ENCODE data around the gene IFNA5.

The IFNA5 gene

DNA sequence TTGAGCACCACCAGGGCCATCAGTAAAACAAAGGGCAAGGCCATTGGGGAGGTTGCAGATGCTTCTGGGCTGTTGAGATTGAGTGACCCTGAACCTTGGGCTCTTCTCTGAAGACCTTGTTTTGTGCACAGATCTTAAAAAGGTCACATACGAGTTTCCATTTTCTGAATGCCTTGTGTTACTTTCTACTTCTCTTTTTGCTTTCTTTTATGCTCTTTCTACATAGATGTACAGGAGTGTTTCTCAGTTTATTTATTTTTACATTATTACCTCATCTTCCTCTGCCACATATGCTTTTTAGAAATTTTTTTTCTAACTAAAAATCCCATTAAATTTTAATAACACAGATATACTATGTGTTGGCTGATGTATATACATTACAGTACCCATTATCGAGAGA lies at the start of gene IFNA5:
TSS of gene IFNA5 (minus strand) at position 101 of the 400 bp plus-strand sequence. CDS start at position 44, 57 bp downstream.
- no peak for DNase-seq

DNA sequence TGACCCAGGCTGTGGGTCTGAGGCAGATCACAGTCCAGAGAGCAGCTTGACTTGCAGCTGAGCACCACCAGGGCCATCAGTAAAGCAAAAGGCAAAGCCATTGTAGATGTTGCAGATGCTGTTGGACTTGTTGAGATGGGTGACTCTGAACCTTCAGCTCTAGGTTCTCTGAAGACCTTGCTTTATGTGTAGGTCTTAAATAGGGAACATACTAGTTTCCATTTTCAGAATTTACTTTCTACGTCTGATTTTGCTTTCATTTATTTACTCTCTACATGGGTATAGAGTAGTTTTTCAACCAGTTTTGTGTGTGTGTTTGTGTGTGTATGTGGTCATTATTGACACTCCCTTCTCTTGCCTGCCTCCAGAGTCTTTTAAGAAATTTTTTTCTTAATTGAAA lies 45.7 kb upstream of the IFNA5 start, which contains the start of gene IFNA6:
TSS of gene IFNA6 (minus strand) at position 101 of the 400 bp plus-strand sequence. CDS start at position 101, 0 bp downstream.
- DNase-seq = no peak

DNA sequence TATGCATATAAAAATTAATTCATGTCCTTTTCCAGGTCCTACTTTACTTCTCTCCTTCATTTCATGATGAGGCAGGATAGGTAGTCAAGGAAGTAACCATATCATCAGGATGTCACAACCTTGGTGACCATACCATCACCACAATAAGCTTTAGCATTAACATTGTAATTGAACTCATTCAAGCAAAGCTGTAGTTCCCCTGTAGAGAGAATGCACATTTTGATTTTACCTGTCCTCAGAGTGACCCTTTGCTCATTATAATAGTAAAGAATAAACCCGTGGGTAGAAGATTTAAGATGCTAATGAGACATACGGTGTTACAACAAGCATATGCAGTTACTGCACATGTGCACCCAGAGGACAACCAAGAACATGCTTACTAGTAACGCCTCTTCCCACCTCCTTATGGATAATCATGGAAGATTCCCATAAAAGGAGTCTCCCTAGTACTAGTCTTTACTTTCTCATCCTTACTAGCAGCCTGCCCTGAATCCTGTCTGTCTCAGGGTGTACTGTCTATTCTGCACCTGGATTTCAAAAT lies 43.4 kb upstream of the IFNA5 start:
- no peak for DNase-seq

DNA sequence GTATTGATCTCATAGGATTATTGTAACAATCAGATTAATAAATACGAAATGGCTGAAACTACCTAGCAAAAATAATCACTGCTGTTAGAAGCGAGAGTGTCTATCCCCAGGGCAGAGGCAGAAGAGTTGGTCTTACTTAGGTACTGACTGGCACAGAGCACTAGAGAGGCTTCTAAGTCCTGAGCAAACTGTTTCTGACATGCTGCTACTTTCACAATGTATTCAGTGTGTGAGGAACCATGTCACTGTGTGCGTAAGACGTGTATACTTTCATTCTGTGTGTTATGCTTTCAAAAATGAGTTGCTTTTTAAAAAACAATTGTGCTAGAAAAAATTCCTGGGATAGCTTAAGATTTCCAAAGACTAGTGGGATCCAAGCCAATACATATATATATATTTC lies 35.6 kb upstream of the IFNA5 start:
- no peak for DNase-seq

DNA sequence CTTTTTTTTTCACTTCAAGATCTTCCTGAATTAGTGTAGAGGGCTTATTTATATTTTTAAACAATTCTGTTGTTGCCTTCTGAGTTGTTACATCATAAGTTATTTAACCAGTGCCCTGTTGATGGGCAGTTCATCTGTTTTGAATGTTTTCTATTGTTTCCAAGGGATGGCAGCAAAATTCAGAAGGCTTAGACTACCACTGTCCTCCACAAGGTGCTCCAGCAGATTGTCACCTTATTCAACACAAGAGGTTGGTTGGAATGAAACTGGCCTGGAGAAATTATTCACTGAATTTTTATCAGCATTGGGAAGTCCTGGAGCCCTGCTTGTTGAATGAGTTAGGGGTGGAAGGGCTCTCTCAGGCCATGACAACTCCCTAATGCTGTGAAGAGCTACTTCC lies 31.3 kb upstream of the IFNA5 start:
- DNase-seq = no peak

DNA sequence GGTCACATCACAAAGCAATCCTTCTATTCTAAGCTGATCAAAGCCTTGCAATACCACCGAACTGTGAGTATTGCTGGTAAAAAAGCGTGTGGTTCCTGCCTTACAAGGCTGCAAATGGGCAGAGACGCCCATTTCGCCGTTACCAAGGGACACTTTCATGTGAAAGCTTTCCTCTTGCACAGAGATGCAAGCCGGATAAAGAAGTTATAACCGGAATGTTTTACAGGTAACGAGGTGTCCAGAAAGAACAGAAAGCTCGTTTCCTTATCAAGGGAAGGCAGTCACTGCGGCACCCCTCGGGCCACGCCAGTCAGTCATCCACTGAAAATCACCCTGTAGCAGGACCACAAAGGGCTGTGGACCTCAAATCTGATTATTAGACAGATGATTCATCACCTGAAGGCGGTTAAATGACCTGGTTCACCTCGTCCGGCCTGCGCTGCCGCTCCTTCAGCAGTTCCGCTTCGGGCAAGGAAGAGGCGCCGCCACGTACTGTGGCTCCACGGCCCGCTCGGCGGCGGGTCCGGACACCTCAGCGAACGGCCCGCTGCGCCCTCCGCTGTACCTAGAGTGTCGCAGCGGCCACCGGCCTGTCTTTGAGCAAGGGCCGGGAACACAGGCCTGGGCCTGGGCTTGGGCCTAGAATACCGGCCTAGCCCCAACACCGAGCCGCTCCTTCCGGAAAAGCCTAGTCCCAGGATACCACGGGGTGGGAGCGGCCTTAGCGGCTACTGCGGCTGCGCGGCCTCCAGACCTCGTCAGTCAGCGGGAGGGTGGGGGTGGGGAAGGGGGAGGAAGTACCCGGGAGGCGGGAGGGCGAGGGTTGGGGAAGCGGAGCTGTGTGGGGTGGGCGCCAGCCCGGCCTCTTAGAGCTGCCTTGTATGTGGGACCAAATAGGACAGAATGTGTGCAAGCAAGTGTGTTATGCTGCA lies 29.9 kb upstream of the IFNA5 start, which contains the start of gene KLHL9:
TSS of gene KLHL9 (minus strand) at position 704 of the 932 bp plus-strand sequence. CDS start at position 159, 545 bp downstream.
- DNase-seq = peak; percentile 86

DNA sequence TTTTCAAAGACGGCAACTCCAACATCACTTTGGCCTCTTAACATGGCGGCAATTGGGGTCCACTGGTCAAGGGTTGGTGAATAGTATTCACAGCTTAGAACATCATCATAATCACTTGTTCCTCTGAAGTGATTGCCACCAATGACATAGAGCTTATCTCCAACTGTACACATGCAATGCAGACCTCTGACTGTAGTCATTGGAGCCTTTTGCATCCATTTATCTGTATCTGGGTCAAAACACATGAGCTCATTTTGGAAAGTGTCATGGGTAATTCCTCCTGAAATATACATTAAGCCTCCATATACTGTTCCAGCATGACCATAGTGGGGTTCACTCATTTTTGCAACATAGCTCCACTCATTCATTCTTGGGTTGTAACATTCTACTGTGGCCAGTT lies 28.1 kb upstream of the IFNA5 start:
- no peak for DNase-seq

DNA sequence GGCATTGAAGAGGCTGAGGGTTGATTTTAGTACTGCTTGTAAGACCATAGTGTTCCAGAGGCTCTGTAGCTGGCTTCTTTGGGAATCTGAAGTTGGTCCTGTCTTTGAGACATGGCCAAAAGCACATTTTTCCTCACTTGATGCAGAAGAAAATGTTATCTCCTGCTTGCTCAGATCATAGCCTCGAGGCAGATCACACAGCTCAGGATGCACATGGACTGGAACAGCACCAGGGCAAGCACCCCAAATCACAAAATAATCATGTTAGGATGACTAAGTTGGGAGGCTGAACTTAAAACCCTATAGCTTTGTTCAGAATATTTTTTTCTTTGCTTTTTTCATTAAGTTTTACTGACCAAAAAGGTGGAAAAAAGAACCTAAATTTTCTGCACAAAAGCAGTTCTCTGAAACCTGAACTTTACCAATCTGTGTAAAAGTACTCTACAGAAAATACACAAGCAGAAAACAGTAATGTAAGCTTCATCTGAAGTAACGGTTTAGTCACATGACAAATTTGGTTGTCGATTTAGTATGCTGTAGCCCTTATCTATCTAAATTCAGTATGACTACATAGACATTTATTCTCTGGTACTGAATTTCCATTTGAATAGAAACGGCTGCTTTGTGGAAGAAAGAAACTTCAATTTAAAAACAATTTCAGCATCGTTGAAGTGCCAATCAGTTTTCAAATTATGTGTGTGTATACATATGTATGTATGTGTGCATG lies 26.7 kb upstream of the IFNA5 start:
- no peak for DNase-seq

DNA sequence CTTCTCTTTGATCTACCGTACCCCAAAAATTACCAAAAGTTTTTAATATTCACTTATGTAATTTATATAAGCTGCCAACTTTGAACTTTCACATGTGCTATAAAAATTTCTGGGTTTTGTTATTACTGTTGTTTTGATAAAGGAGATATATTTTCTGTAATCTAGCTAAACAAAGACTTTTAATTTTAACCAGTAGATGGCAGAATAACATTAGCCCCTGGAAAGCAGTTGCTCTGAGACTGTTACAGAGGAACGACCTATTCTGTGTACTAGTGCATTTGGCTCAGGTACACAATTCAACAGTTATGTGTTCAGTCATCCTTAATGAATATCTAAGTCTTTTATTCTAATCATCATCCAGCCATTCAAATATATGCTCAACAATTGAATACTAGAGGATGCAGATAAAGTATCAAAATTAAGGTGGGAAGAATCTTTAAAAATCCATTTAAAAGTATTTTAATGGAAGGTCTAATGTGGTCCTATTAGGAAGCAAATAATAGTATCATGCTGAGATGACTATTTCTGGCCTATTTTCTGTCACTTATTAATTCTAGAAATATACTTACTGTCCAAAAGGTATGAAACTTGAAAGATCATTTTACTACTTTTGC lies 21.5 kb upstream of the IFNA5 start:
- peak; percentile 45 for DNase-seq

DNA sequence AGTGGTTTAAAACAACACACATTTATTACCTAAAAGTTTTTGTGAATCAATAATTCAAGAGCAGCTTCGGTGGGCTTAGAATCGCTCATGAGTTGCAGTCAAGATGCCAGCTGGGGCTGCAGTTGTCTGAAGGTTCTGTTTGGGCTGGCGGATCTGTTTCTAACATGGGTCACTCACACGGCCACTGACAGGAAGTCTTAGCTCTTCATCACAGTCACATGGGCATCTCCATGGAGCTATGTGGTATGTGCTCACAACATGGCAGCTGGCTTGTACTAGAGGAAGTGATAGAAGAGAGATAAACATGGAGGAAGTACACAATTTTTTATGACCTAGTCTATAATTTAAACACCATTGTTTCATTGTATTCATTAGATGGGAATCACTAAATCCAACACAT lies 18.9 kb upstream of the IFNA5 start:
- no peak for DNase-seq

DNA sequence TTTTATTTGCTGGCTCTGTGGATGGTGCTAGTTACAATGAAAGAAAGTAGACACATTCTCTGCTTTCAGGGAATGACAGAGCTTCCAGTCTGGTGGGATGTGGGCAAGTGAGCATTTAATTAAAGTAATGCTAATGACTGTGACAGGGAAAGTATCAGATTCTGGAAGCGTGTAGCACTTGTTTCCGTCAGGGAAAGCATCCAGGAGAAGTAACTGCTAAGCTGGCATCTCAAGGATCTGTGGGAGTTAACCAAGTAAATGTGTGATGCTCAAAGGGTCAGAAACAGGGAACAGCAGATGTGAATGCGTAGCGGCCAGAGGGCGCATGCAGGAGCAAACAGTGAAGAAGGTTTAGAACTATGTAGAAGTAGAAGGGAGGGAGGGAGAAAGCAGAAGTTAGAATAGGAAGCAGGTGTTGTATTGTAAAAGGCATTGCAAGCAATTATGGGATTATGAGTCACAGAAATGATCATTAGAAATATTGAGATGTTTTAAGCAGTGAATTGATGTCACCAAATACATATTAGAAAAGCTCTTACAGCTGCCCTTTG lies 17.9 kb upstream of the IFNA5 start:
- no peak for DNase-seq

DNA sequence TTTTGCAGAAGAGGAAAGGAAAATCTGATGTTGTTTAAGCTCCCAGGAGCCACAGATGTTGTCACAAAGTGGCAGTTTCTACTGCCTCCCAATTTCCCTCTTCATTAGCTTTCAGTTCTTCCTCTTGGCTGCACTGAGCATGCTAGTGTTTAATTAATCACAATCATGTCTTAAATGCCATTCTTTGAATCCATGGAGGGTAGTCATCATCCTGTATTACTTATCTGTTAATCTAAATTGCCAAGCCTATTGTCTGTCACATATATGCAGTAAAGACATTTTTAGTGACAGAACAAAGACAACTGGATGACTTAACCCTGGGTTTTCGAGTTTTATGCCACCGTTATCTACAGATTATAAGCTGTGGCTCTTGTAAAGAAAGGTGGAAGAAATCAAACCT lies 15.4 kb upstream of the IFNA5 start:
- DNase-seq = no peak

DNA sequence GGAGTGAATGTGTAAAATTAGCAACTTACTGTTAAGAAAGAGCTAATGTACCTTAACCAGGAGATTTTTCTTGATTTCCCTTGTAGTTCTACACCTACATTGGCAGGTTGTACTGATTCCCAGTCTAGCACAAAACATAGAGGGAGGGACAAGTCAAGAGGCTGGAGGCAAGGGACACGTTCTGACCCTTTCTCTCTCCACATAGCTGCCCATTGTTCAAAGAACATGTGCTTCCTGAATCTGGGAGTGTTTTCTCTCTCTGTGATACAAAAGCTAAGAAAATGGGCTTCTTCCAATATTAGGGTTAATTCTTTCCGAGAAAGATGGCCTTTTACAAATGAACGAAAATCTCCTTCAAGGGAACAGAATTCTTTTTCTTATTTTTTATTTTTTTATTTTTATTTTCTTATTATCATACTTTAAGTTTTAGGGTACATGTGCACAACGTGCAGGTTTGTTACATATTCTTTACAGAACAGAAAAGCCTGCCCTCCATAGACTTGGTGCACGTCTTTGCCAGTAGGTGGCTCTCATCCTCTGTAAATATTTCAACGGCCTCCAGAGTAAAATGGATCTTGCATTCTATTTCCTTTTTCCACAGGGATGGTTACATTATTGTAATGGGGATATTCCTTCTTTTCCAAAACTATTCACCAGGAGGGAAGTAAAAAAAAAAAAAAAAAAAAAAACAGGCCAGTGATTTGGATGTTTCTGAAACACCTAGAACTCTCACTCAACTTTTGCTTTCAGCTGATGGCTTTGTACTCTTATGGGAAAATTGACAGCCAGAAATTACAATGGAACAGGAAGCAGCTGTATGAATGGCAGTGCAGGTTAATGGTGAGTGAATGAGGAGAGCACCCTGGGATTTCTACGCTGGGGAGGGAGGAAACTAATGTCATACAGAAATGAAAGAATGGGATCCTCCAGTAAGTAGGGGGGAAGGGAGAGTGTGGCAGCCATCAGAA lies 13.1 kb upstream of the IFNA5 start:
- DNase-seq = peak; percentile 7

DNA sequence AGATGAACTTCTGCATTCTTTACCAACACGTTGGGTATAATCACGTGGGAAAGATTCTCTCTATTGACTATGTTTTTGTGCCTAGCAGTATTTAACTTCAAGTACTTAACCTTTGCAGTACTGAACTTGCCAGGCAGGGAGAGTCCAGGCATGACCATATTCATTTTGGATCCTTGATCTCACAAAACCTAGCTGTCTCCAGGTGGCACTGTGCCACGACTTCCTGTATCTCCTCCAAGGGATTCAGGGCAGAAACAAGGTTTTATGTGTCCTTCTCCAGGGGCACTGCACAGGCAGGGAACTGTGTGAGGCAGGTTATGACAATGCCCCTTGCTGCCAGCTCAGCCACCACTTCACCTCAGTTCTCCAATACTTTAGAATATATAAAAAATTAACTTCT lies 11.7 kb upstream of the IFNA5 start:
- no peak for DNase-seq

DNA sequence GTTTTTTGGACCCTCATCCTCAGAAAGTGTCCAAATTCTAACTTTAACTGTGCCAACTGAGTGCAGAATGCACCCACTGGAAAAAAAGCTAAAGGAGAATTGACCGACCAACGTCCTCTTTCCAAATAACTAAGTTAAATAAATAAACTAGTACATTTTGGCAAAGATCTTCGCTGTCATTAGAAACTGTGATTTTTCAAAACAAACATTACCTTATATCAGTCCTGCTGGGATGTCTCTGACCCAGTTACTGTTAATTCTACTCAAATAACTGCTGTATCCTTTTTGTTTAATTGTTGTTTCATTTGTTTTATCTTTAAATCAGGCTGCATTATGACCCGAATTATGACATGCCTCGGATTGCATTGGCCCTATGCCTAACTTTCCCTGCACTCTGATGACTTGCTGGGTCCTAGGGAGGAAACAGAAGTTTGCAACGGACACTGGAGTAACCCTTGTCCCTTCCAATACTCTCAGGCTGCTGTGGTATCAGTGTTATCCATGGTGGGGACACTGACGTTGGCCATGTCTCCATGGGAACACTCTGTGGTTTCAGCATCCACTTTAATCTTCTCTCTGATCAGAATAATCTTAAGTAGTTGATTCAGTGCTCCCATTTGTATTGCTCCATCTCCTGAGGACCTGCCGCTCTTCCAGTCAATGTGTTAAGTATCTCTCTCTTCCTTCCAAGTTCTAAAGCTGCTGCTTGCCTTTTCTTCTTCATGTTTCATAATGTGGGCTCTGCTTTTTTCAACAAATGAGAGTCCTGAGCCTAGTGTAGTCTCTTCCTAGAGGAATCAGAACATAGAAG lies 11.1 kb upstream of the IFNA5 start:
- DNase-seq = no peak

DNA sequence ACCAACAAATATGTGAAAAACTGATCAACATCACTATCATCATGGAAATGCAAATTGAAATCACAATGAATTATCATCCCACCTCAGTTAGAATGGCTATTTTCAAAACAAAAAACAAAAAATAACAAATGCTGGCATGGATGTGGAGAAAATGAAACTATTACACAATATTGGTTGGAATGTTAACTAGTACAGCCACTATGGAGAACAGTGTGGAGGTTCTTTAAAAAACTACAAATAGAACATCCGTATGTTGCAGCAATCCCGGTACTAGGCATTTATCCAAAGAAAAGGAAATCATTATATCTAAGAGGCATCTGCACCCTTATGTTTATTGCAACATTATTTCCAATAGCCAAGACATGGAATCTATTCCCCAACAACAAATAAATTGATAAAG lies 9.0 kb upstream of the IFNA5 start:
- DNase-seq = no peak

DNA sequence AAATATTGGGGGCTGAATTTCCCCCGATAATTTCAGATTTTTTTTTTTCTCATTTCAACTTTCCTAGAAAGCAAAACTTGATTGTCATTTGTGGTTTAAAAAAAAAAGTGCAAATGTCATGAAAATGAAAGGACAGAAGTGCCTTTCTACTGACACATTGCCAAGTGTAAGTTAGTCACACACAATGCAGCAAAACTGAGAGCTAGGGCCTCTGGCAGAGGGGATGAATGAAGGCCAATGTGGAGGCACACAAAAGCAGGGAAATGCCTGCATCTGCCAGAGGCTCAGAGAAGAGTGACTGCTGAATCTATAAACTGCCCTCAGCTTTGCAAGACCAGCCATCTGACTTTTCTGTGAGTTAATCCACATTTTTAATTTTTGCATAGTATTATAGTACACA lies 6.8 kb upstream of the IFNA5 start:
- DNase-seq = no peak

DNA sequence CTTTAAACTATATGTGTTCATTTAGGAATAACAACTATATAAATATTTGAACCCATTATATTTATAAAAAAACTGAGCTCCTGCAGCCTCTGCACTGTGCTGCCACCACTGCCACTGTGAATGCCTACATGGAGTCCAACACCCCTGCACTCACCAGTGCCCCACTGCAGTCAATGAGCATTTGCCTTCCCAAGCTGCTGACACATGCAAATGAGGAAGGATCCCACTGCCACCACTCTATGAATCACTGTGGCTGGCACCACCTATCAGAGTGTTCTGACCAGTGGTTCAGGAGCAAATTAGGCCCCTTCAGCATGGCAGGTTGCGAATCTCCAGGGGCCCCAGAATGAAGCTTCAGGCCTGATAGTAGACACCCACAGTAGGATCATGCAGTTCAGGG lies 9.1 kb downstream of the IFNA5 start:
- no peak for DNase-seq

DNA sequence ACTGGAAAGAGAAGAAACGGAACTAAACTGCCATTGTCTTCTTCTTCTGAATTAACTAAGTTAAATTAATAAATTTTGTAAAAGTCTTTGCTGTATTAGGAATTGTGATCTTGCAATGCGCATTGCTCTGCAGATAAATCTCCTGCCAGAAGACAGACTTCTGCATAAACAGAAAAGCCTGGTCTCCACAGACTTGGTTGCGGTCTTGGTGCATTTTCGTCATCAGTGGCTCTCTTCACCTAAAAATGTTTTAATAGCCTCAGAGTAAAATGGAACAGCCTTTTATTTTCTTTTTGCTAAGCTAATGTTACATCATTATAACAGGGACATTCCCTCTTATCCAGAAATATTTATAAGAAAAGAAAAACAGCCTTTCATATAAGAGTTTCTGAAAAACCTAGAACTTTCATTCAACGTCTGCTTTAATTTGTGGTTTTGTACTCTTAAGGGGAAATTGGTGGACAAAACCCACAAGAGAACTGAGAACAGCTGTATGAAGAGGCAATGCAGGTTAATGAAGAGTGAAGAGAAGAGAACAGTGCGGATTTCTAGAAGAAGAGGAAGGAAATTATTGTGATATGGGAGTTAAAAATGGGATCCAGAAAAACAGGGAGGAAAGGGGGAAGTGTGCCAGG lies 10.1 kb downstream of the IFNA5 start:
- no peak for DNase-seq

DNA sequence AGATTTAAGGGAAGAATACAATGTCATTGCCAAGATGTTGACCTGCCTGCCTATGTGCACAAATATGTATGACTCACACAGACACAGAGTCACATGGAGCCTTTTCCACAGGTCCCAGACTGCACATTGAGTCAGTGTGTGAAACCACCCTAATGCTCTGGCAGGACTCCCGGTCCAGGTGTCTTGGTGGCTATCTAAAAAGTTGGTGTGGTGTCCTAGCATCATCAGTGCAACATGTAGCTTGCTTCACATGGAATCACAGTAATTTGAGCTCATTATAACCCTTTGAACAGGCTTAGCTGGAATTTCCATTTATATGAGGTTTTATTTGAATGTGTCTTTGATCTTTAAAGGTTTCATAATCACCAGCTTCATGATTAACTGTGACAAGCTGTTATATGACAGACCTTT lies 10.7 kb downstream of the IFNA5 start:
- DNase-seq = no peak

All from NCI-H446 treated with DMSO at 0.1 percent for 48 hours (cell line).